HEK293 (cell line): ENCODE results near the gene HYDIN.
"Not testable (repeated sequence)": the region's sequence is repeated elsewhere in the genome, so short reads cannot be mapped to it uniquely, and the experiment has no call there.

Source experiments
- MYNN ChIP-seq: fragments of 450-650 bp; formaldehyde crosslinking; IDR thresholded peaks from 2 replicates; pipeline ENCODE4 v1.5.1; 2016; ENCODE audit warnings: missing biosample characterization, missing genetic modification characterization, borderline replicate concordance
- PBX3 ChIP-seq: sonication (generic); formaldehyde crosslinking; IDR thresholded peaks from 2 replicates; pipeline ENCODE4 v1.8.1; 2022; ENCODE audit warnings: mild to moderate bottlenecking, moderate library complexity, missing genetic modification reagents
- WT1 ChIP-seq: fragments of 450-650 bp; formaldehyde crosslinking; IDR thresholded peaks from 2 replicates; pipeline ENCODE4 v1.5.1; 2016; ENCODE audit warnings: missing biosample characterization, missing genetic modification characterization
- ZBTB11 ChIP-seq: fragments of 450-650 bp; formaldehyde crosslinking; conservative IDR thresholded peaks from 2 replicates; pipeline ENCODE4 v1.5.1; 2016; ENCODE audit warnings: low read depth, missing biosample characterization, missing genetic modification characterization
- ZBTB17 ChIP-seq: fragments of 450-650 bp; formaldehyde crosslinking; IDR thresholded peaks from 2 replicates; pipeline ENCODE4 v1.5.1; 2016; ENCODE audit warnings: missing biosample characterization, missing genetic modification characterization
- ZBTB21 ChIP-seq: fragments of 450-650 bp; formaldehyde crosslinking; IDR thresholded peaks from 2 replicates; pipeline ENCODE4 v1.5.1; 2017; ENCODE audit warnings: missing biosample characterization, missing genetic modification characterization
- ZBTB49 ChIP-seq: fragments of 450-650 bp; formaldehyde crosslinking; IDR thresholded peaks from 2 replicates; pipeline ENCODE4 v1.5.1; 2016; ENCODE audit warnings: missing biosample characterization, missing genetic modification characterization, low read depth
- ZBTB8A ChIP-seq: fragments of 450-650 bp; formaldehyde crosslinking; IDR thresholded peaks from 2 replicates; pipeline ENCODE4 v1.5.1; 2016; ENCODE audit warnings: missing biosample characterization, missing genetic modification characterization
- ZNF175 ChIP-seq: fragments of 450-650 bp; formaldehyde crosslinking; IDR thresholded peaks from 2 replicates; pipeline ENCODE4 v1.5.1; 2016; ENCODE audit warnings: missing biosample characterization, missing genetic modification characterization
- ZNF23 ChIP-seq: fragments of 450-650 bp; formaldehyde crosslinking; IDR thresholded peaks from 2 replicates; pipeline ENCODE4 v1.5.1; 2016; ENCODE audit warnings: missing biosample characterization, missing genetic modification characterization, borderline replicate concordance
- ZNF324 ChIP-seq: fragments of 450-650 bp; formaldehyde crosslinking; IDR thresholded peaks from 2 replicates; pipeline ENCODE4 v1.5.1; 2016; ENCODE audit warnings: missing biosample characterization, missing genetic modification characterization
- ZSCAN30 ChIP-seq: fragments of 450-650 bp; IDR thresholded peaks from 2 replicates; pipeline ENCODE4 v1.5.1; 2018; ENCODE audit warnings: missing biosample characterization, mild to moderate bottlenecking, missing genetic modification characterization, moderate library complexity
- TF ChIP-seq, protein P1 (sequence below): fragments of 450-650 bp; formaldehyde crosslinking; IDR thresholded peaks from 2 replicates; pipeline ENCODE4 v1.5.1; 2016; ENCODE audit warnings: missing biosample characterization, missing genetic modification characterization
- TF ChIP-seq, protein P2 (sequence below): fragments of 450-650 bp; formaldehyde crosslinking; conservative IDR thresholded peaks from 2 replicates; pipeline ENCODE4 v1.5.1; 2016; ENCODE audit warnings: low read depth, missing biosample characterization, missing genetic modification characterization

DNA sequence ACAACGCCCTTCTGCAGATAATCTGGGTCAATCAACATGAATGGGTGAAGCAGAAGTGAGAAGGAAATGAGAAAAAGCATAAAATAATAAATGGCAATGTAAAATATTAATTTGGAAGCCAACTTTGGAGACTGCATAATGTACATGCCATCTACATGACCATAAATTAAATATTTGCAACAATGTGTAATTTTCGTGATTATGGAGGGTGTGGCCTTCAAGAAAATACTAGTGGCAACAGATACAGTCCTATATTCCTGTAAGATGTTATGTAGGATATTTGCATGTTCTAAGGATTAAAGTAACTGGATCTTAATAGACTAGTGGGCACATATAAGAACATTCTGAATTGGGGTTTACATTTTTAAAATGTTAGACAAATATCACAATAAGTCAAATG lies 78.9 kb downstream of the HYDIN start:
- TF ChIP-seq, protein P1, sequence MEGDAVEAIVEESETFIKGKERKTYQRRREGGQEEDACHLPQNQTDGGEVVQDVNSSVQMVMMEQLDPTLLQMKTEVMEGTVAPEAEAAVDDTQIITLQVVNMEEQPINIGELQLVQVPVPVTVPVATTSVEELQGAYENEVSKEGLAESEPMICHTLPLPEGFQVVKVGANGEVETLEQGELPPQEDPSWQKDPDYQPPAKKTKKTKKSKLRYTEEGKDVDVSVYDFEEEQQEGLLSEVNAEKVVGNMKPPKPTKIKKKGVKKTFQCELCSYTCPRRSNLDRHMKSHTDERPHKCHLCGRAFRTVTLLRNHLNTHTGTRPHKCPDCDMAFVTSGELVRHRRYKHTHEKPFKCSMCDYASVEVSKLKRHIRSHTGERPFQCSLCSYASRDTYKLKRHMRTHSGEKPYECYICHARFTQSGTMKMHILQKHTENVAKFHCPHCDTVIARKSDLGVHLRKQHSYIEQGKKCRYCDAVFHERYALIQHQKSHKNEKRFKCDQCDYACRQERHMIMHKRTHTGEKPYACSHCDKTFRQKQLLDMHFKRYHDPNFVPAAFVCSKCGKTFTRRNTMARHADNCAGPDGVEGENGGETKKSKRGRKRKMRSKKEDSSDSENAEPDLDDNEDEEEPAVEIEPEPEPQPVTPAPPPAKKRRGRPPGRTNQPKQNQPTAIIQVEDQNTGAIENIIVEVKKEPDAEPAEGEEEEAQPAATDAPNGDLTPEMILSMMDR (tag by site-specific recombination), result not testable (repeated sequence)
- not testable (repeated sequence) for TF ChIP-seq ZBTB8A (tag by site-specific recombination); ZBTB17 (tag by site-specific recombination); ZNF175 (tag by site-specific recombination); ZBTB11; ZBTB21 (tag by site-specific recombination); WT1; ZNF324; ZSCAN30 (tag by site-specific recombination); PBX3 (CRISPR knock-in tag); ZBTB49 (tag by site-specific recombination); ZNF23 (tag by site-specific recombination); MYNN (tag by site-specific recombination)
- TF ChIP-seq, protein P2, sequence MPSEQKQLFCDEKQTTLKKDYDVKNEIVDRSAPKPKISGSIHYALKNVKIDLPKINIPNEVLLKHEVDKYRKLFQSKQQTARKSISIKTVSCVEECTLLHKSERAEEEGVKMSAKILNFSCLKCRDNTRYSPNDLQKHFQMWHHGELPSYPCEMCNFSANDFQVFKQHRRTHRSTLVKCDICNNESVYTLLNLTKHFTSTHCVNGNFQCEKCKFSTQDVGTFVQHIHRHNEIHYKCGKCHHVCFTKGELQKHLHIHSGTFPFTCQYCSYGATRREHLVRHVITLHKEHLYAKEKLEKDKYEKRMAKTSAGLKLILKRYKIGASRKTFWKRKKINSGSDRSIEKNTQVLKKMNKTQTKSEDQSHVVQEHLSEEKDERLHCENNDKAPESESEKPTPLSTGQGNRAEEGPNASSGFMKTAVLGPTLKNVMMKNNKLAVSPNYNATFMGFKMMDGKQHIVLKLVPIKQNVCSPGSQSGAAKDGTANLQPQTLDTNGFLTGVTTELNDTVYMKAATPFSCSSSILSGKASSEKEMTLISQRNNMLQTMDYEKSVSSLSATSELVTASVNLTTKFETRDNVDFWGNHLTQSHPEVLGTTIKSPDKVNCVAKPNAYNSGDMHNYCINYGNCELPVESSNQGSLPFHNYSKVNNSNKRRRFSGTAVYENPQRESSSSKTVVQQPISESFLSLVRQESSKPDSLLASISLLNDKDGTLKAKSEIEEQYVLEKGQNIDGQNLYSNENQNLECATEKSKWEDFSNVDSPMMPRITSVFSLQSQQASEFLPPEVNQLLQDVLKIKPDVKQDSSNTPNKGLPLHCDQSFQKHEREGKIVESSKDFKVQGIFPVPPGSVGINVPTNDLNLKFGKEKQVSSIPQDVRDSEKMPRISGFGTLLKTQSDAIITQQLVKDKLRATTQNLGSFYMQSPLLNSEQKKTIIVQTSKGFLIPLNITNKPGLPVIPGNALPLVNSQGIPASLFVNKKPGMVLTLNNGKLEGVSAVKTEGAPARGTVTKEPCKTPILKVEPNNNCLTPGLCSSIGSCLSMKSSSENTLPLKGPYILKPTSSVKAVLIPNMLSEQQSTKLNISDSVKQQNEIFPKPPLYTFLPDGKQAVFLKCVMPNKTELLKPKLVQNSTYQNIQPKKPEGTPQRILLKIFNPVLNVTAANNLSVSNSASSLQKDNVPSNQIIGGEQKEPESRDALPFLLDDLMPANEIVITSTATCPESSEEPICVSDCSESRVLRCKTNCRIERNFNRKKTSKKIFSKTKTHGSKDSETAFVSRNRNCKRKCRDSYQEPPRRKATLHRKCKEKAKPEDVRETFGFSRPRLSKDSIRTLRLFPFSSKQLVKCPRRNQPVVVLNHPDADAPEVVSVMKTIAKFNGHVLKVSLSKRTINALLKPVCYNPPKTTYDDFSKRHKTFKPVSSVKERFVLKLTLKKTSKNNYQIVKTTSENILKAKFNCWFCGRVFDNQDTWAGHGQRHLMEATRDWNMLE (tag by site-specific recombination), result not testable (repeated sequence)
